CD4-positive, alpha-beta T cell (primary cell): ENCODE measurements around the gene ATP8A2. TPM values are rescaled to one million over a fixed set of nuclear protein-coding genes. Genes with fewer than 3 reads are reported as not detected.

Source experiments
- ATAC-seq: fragments of 200-7000 bp; cut with Tn5 transposase; one replicate; pipeline ENCODE4 v1.10.0; 2022; ENCODE audit warnings: mild to moderate bottlenecking; ENCODE audit not compliant: poor library complexity
- CTCF ChIA-PET: fragments of 350-600 bp; sonication (Branson Sonifier 250); formaldehyde crosslinking; loops from one replicate; lab custom pipeline; 2021; ENCODE audit warnings: antibody characterized with exemption, inconsistent platforms; lab: Charles Lee
- POLR2A ChIA-PET: fragments of 350-600 bp; sonication (Branson Sonifier 250); formaldehyde crosslinking; loops from one replicate; lab custom pipeline; 2021; ENCODE audit warnings: antibody characterized with exemption, inconsistent platforms; lab: Charles Lee
- DNase-seq, 14 experiments: peaks; one replicate each; pipeline ENCODE4 v3.0.0-alpha.2; 2013 to 2020; ENCODE audit warnings: mixed read lengths in 2 of 14
- H3K27ac ChIP-seq, 2 donors: one replicate each; pipeline versions ENCODE4 v1.5.1 to v1.7.0; 2013; ENCODE audit warnings: low read length in 2 of 2, low read depth in 1 of 2, mild to moderate bottlenecking in 1 of 2
- H3K27me3 ChIP-seq, 2 experiments: 1 replicate in 1 of 2; 2 replicates in 1 of 2; pipeline versions ENCODE4 v1.6.1 to v1.7.0; 2013; ENCODE audit warnings: low read length in 2 of 2, control low read depth in 1 of 2, mild to moderate bottlenecking in 1 of 2, moderate library complexity in 1 of 2; ENCODE audit not compliant: insufficient read depth in 2 of 2, control insufficient read depth in 1 of 2
- H3K36me3 ChIP-seq: one replicate; pipeline ENCODE4 v1.6.1; 2013; ENCODE audit warnings: low read length, control low read depth; ENCODE audit not compliant: insufficient read depth
- H3K4me1 ChIP-seq: one replicate; pipeline ENCODE4 v1.6.1; 2013; ENCODE audit warnings: low read length, control low read depth; ENCODE audit not compliant: insufficient read depth
- H3K4me3 ChIP-seq: one replicate; pipeline ENCODE4 v1.5.1; 2013; ENCODE audit warnings: mild to moderate bottlenecking, low read length, moderate library complexity
- H3K9me3 ChIP-seq, 2 experiments: 1 replicate in 1 of 2; 2 replicates in 1 of 2; pipeline versions ENCODE4 v1.6.1 to v1.7.0; 2013; ENCODE audit warnings: low read length in 2 of 2, mild to moderate bottlenecking in 2 of 2, control low read depth in 1 of 2, moderate library complexity in 1 of 2; ENCODE audit not compliant: control insufficient read depth in 1 of 2, insufficient read depth in 1 of 2
- H3K27ac Mint-ChIP-seq: one replicate; pipeline ENCODE4 v1.8.0; 2020; ENCODE audit warnings: mixed read lengths
- H3K27me3 Mint-ChIP-seq: one replicate; pipeline ENCODE4 v1.8.0; 2021; ENCODE audit warnings: mixed read lengths
- H3K36me3 Mint-ChIP-seq: one replicate; pipeline ENCODE4 v1.8.0; 2021; ENCODE audit warnings: low read depth, mixed read lengths
- H3K4me1 Mint-ChIP-seq: one replicate; pipeline ENCODE4 v1.8.0; 2021; ENCODE audit warnings: low read depth, mixed read lengths
- H3K4me3 Mint-ChIP-seq: one replicate; pipeline ENCODE4 v1.8.0; 2020; ENCODE audit warnings: mild to moderate bottlenecking, mixed read lengths
- H3K9me3 Mint-ChIP-seq: one replicate; pipeline ENCODE4 v1.8.0; 2020; ENCODE audit warnings: mixed read lengths
- intact Hi-C, 2 experiments: fragments of 100-400 bp; cut with DNase I in 1 of 2; cut with micrococcal nuclease in 1 of 2; formaldehyde crosslinking; loops; one replicate each; pipeline versions ENCODE4 v1.15.1 to v1.9.0; 2023 to 2025; cut with DNase I, micrococcal nuclease
- total RNA-seq, 174 experiments: library from RNA in 2 of 174; stranded (reverse) in 2 of 174; gene quantifications; one replicate each; pipeline ENCODE4 v1.2.3 and lab custom pipeline; 2021 to 2026
- TF ChIP-seq, protein P1 (sequence below): fragments of 200-600 bp; IDR thresholded peaks from one replicate; pipeline ENCODE4 v1.8.0; 2022; ENCODE audit warnings: antibody characterized with exemption, mild to moderate bottlenecking

Gene ATP8A2
- total RNA-seq, 2 experiments from 2014 or later: 0.22 to 0.36 TPM

DNA sequence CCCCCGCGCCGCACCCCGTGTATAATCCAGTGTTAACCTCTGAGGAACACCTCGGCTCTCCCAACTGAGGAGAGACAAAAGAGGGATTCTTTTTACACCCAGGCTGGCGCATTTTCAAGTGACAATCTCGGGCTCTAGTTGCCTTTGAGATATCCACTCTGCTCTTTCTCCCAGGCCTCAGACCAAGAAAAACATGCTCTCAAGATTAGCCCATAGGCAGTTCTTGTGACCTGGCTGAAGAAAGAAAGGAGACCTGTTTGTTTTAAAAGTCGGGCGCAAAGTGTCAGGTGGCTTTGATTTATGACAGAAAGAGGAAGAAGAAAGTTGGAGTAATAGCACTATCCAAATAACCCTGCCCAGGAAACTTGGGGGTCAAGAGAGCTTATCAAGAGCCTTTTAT lies 652.8 kb downstream of the ATP8A2 start:
- Histone ChIP-seq H3K9me3 (peaks cover 0 to 5% of the 10 kb centered on the region in 2 experiments), H3K27ac (no peak overlapping the region), H3K4me3 (no peak overlapping the region), H3K4me1 (no peaks in the 10 kb centered on the region), H3K36me3 (no peaks in the 10 kb centered on the region), H3K27me3 (no peaks in the 10 kb centered on the region)
- ChIA-PET POLR2A (interaction anchor here (0.6 kb wide), 1 partner anchor 1821 kb away, joined by 6 read pairs; no protein-coding TSS in a partner anchor), CTCF (no interaction called here)
- H3K4me1 Mint-ChIP-seq: no peaks in the 10 kb centered on the region
- no peak overlapping the region for H3K27ac Mint-ChIP-seq
- H3K36me3 Mint-ChIP-seq: peaks cover 18% of the 10 kb centered on the region
- H3K27me3 Mint-ChIP-seq: no peaks in the 10 kb centered on the region
- H3K4me3 Mint-ChIP-seq: no peak overlapping the region
- TF ChIP-seq, protein P1, sequence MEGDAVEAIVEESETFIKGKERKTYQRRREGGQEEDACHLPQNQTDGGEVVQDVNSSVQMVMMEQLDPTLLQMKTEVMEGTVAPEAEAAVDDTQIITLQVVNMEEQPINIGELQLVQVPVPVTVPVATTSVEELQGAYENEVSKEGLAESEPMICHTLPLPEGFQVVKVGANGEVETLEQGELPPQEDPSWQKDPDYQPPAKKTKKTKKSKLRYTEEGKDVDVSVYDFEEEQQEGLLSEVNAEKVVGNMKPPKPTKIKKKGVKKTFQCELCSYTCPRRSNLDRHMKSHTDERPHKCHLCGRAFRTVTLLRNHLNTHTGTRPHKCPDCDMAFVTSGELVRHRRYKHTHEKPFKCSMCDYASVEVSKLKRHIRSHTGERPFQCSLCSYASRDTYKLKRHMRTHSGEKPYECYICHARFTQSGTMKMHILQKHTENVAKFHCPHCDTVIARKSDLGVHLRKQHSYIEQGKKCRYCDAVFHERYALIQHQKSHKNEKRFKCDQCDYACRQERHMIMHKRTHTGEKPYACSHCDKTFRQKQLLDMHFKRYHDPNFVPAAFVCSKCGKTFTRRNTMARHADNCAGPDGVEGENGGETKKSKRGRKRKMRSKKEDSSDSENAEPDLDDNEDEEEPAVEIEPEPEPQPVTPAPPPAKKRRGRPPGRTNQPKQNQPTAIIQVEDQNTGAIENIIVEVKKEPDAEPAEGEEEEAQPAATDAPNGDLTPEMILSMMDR: no peak
- intact Hi-C loops: no loop called here
- ATAC-seq (no peak), DNase-seq (no peak)
- H3K9me3 Mint-ChIP-seq: no peaks in the 10 kb centered on the region

DNA sequence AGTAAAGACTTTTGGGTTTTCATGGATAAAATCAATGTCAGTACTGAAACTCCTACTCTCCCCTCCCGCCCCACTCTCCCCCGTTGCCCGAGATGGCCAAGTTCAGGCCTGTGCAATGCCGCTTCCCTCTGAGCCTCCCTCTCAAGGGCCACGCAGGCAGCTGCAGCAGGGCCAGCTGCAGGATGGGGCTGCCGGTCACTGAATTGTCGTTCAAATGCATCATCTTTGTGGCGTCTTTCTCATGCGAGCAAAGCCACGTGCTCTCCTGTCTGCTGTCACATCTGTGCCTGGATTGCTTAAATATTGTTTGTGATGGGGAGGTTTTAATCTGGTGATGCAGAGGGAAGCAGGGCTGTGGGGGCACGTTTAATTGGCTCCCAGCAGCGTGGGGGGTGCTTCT lies 653.4 kb downstream of the ATP8A2 start:
- Mint-ChIP-seq H3K9me3 (no peaks in the 10 kb centered on the region), H3K4me1 (no peaks in the 10 kb centered on the region)

DNA sequence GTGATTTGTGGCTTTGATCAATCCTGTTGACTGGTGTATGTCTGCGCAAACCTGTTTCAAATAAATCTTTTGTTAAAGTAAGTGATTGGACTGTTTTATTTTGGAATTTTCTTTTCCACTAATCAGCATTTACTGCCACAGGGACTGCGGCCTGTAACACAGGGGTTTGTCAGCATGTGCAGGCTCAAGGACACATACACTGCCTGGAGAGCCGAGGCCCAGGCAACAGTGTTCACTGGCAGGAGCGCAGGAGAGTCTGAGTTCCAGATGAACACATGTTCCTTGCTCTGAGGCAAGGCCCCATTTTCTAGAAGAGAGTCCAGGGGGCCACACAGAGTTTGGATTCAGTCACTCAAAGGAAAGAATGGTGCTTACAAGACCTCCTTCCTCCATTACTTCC lies 654.0 kb downstream of the ATP8A2 start:
- intact Hi-C loops: no loop called here
- Histone ChIP-seq H3K36me3 (no peaks in the 10 kb centered on the region), H3K4me3 (no peak overlapping the region), H3K4me1 (no peaks in the 10 kb centered on the region), H3K27ac (no peak overlapping the region), H3K27me3 (peaks cover 0 to 4% of the 10 kb centered on the region in 2 experiments), H3K9me3 (no peaks in the 10 kb centered on the region)
- no peak overlapping the region for H3K4me3 Mint-ChIP-seq
- H3K27me3 Mint-ChIP-seq: peaks cover 5% of the 10 kb centered on the region
- CTCF ChIA-PET: no interaction called here
- no peaks in the 10 kb centered on the region for H3K9me3 Mint-ChIP-seq
- H3K36me3 Mint-ChIP-seq: peaks cover 6% of the 10 kb centered on the region
- DNase-seq (no peak), ATAC-seq (no peak)
- TF ChIP-seq, protein P1: no peak
- POLR2A ChIA-PET: no interaction called here
- no peaks in the 10 kb centered on the region for H3K4me1 Mint-ChIP-seq
- no peak overlapping the region for H3K27ac Mint-ChIP-seq

More for the DNA sequence above, 653.4 kb downstream of the ATP8A2 start:
- ChIA-PET CTCF (no interaction called here), POLR2A (no interaction called here)
- no peak overlapping the region for H3K4me3 ChIP-seq
- Mint-ChIP-seq H3K4me3 (no peak overlapping the region), H3K27me3 (peaks cover 3% of the 10 kb centered on the region), H3K27ac (no peak overlapping the region), H3K36me3 (peaks cover 12% of the 10 kb centered on the region)
- DNase-seq (no peak), ATAC-seq (no peak)
- no peaks in the 10 kb centered on the region for H3K36me3 ChIP-seq
- TF ChIP-seq, protein P1: no peak
- no peak overlapping the region for H3K27ac ChIP-seq
- peaks cover 0 to 5% of the 10 kb centered on the region in 2 experiments for H3K9me3 ChIP-seq
- no peaks in the 10 kb centered on the region for H3K4me1 ChIP-seq
- H3K27me3 ChIP-seq: no peaks in the 10 kb centered on the region
- intact Hi-C loops: no loop called here
